ENCODE data around the gene LY9. TPM values are rescaled to one million over a fixed set of nuclear protein-coding genes. Genes with fewer than 3 reads are reported as not detected.

LY9 gene
- total RNA-seq, 3 donors from 2014 or later = 1.3 to 2.5 (median 2.3) TPM

DNA sequence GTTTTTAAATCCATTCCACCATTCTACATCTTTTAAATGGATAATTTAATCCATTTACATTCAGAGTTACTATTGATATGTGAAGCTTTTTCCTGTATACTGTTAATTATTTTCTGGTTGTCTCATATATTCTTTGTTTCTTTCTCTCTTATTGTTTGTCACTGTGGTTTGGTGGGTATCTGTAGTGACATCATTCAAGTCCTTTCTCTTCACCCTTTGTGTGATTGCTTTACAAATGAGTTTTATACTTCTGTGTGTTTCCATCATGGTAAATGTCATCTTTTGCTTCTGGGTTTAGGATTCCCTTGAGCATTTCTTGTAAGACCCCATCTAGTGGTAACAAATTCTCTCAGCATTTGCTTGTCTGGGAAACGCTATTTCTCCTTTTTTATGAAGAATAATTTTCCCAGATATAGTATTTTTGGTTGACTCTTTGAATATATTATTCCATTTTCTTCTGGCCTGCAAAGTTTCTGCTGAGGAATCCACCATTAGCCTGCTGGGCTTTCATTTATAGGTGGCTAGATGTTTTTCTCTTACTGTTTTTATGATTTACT is 10.2 kb downstream of the LY9 start:
- DNase-seq = no peak
- Histone ChIP-seq H3K9me3 (peaks cover 6% of the 10 kb centered on the region), H3K4me1 (ENCODE audit: low read depth) (no peaks in the 10 kb centered on the region), H3K36me3 (ENCODE audit: low read depth) (no peaks in the 10 kb centered on the region), H3K4me3 (no peak overlapping the region)
- TF ChIP-seq, protein P1, sequence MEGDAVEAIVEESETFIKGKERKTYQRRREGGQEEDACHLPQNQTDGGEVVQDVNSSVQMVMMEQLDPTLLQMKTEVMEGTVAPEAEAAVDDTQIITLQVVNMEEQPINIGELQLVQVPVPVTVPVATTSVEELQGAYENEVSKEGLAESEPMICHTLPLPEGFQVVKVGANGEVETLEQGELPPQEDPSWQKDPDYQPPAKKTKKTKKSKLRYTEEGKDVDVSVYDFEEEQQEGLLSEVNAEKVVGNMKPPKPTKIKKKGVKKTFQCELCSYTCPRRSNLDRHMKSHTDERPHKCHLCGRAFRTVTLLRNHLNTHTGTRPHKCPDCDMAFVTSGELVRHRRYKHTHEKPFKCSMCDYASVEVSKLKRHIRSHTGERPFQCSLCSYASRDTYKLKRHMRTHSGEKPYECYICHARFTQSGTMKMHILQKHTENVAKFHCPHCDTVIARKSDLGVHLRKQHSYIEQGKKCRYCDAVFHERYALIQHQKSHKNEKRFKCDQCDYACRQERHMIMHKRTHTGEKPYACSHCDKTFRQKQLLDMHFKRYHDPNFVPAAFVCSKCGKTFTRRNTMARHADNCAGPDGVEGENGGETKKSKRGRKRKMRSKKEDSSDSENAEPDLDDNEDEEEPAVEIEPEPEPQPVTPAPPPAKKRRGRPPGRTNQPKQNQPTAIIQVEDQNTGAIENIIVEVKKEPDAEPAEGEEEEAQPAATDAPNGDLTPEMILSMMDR (IDR thresholded peaks at IDR 0.05) = no peak
- no peak for ATAC-seq
- intact Hi-C loops (cut with DNase I, micrococcal nuclease) = no loop called here

DNA sequence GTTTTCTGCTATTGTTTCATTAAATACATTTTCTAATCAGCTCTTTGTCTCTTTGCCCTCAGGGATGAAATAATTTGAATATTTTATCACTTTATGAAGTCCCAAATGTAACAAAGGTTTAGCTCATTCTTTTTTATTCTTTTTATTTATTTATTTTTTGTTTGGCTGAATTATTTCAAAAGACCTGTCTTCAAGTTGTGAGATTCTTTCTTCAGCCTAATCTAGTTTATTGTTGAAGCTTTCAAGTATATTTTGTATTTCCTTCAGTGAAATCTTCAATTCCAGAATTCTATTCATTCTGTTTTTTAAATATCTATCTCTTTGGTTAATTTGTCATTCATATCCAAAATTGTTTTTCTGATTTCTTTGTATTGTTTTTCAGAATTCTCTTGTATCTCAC is 10.8 kb downstream of the LY9 start:
- Histone ChIP-seq H3K36me3 (ENCODE audit: low read depth) (no peaks in the 10 kb centered on the region), H3K9me3 (peaks cover 6% of the 10 kb centered on the region), H3K4me1 (ENCODE audit: low read depth) (no peaks in the 10 kb centered on the region), H3K4me3 (no peak overlapping the region)
- intact Hi-C loops (cut with DNase I, micrococcal nuclease) = no loop called here
- DNase-seq (no peak), ATAC-seq (no peak)
- TF ChIP-seq, protein P1 (IDR thresholded peaks at IDR 0.05) = no peak

DNA sequence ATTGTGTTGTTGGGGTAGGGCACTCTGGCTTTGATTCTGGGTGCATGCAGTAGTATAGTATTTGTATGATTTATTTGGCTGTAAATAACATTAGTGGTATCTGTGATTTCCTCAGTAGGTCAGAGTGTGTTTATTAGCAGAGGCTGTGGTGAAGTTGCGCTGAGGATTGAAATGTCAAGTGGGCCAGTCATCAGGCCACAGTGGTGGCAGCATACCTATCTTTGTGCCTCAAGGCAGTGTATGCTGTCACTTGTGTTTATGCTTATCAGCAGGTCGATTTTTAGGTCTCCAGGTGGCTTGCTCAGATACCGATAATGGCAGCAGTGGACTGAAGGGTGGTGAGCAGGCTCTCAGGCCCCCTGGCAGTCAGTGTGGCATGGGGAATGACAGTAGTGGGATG is 11.3 kb downstream of the LY9 start:
- ATAC-seq (no peak), DNase-seq (no peak)
- TF ChIP-seq, protein P1 (IDR thresholded peaks at IDR 0.05) = no peak
- Histone ChIP-seq H3K4me1 (ENCODE audit: low read depth) (no peaks in the 10 kb centered on the region), H3K9me3 (peaks cover 6% of the 10 kb centered on the region), H3K36me3 (ENCODE audit: low read depth) (no peaks in the 10 kb centered on the region), H3K4me3 (no peak overlapping the region)
- intact Hi-C loops (cut with DNase I, micrococcal nuclease) = no loop called here

DNA sequence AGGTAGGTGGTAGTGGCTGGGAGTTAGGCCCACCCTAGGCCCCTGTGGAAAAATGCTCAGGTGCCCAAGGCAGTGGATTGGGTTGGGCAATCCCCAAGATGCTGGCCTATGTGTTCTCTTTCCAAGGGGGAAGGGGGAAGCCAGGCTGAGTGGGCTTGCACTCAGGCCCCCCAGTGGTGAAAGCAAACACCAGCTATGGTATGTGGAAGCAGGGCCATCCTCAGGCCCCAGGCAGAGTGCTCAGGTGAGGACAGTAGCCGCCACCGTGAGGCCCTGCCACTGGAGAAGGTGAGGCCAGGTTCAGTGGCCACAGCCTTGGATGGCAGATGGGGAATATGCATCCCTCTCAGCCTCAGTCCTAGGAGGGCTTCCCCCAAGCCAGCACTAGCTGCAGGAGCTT is 11.8 kb downstream of the LY9 start:
- no peak for DNase-seq
- H3K36me3 ChIP-seq (ENCODE audit: low read depth) = no peaks in the 10 kb centered on the region
- TF ChIP-seq, protein P1 (IDR thresholded peaks at IDR 0.05) = no peak
- ATAC-seq = no peak
- H3K4me1 ChIP-seq (ENCODE audit: low read depth) = no peaks in the 10 kb centered on the region
- intact Hi-C loops (cut with DNase I, micrococcal nuclease) = no loop called here
- H3K9me3 ChIP-seq = peaks cover 6% of the 10 kb centered on the region
- no peak overlapping the region for H3K4me3 ChIP-seq

DNA sequence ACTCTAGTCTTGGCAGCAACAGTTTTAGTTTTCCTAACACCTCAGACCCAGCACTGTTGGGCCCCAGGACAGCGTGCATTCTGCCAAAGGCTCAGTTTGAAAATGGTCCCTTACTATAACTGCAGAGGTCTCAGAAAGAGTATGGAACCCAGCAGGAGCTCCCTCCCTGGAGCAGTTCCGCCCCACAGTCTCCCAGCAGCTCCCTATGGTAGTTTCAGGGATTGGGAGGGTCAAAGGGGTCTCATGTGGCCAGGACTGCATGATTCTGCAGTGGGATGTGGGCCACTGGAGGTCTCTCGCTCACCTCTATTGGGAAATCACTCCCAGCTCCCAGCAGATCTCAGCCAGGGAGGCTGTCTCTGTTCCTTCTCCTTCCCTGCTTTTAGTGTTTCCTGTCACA is 12.3 kb downstream of the LY9 start:
- ATAC-seq (no peak), DNase-seq (no peak)
- no peaks in the 10 kb centered on the region for H3K4me1 ChIP-seq (ENCODE audit: low read depth)
- intact Hi-C loops (cut with DNase I, micrococcal nuclease) = no loop called here
- H3K9me3 ChIP-seq = peaks cover 6% of the 10 kb centered on the region
- no peaks in the 10 kb centered on the region for H3K36me3 ChIP-seq (ENCODE audit: low read depth)
- TF ChIP-seq, protein P1 (IDR thresholded peaks at IDR 0.05) = no peak
- no peak overlapping the region for H3K4me3 ChIP-seq

DNA sequence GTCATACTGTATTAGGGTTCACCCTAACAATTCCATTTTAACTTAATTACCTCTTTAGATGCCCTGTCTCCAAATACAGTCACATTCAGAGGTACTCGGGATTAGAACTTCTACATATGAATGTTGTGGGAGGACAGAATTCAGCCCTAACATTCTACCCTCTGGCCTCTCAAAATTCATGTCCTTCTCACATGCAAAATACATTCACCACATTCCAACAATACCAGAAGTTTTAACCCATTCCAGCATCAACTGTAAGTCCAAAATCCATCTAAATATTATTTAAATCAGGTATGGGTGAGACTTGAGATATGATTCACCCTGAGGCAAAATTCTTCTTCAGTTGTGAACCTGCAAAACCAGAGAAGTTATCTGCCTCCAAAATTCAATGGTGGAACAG is 14.5 kb downstream of the LY9 start:
- TF ChIP-seq, protein P1 (IDR thresholded peaks at IDR 0.05) = no peak
- intact Hi-C loops (cut with DNase I, micrococcal nuclease) = no loop called here
- ATAC-seq (no peak), DNase-seq (no peak)
- H3K36me3 ChIP-seq (ENCODE audit: low read depth) = no peaks in the 10 kb centered on the region
- H3K4me3 ChIP-seq = no peak overlapping the region
- H3K9me3 ChIP-seq = peaks cover 6% of the 10 kb centered on the region
- H3K4me1 ChIP-seq (ENCODE audit: low read depth) = no peaks in the 10 kb centered on the region
